Measurements from ENCODE around the gene NANP. TPM values are rescaled to one million over a fixed set of nuclear protein-coding genes. Genes with fewer than 3 reads are reported as not detected.
"Not testable (repeated sequence)": the region's sequence is repeated elsewhere in the genome, so short reads cannot be mapped to it uniquely, and the experiment has no call there.

The NANP gene
- total and polyA plus RNA-seq, 10 of the 15 experiments (the other 5 are each of a cell fraction or from before 2014, with no cell fraction given) = 4.2 to 6.7 (median 4.9) TPM

DNA sequence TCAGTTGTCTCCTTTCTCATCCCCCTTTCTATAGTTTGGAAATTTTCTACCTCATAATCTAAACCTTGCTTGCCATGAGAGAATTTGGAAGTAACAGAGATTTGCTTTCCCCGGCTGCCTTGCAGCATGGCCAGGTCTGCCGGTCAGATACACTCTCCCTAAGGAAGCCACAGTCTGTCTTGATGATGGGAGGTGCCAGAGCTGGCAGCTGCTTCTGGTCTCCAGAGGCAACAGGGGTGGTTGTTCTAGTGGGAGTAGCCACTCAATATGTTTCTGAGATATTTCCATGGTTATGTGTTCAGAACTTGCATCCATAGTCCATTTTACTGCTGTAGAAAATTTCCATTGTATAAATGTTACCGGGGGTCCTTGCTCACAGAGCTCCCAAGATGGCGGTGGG, 33.0 kb downstream of the NANP start:
- POLR2A ChIA-PET; SMC1A ChIA-PET (ENCODE audit: uncharacterized antibody, unreplicated experiment); FAIRE-seq: not testable (repeated sequence)

DNA sequence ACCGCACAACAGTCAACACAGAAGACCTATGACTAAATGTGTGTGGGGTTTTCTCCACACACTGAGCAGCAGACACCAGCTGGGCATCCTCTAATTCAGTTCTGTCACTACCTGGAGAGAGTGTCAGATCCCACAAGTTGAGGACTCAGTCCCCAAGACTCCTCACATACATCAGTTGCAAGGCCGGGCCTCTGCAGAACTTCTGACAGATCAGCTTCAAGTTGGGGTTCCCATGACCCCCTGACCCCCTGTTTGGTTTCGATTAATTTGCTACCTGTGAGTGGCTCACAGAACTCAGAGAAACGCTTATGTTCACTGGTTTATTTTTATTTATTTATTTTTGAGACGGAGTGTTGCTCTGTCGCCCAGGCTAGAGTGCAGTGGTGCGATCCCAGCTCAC, 35.3 kb downstream of the NANP start:
- POLR2A ChIA-PET = no interaction called here
- RAD21 ChIA-PET (ENCODE audit: unreplicated experiment) = no interaction called here
- FAIRE-seq = no peak

More for the DNA sequence above, 33.0 kb downstream of the NANP start:
- CTCF ChIA-PET; H3K9me3 ChIP-seq (replicated peaks; ENCODE audit: control insufficient read depth, insufficient read depth, low read length); H4K20me1 ChIP-seq (ENCODE audit: control insufficient read depth, insufficient read depth); H3K79me2 ChIP-seq (ENCODE audit: control insufficient read depth, insufficient read depth, low read length); H3K27ac ChIP-seq (ENCODE audit: control insufficient read depth, insufficient read depth); intact Hi-C loops (cut with micrococcal nuclease; ENCODE audit: unreplicated experiment); H2AFZ ChIP-seq (ENCODE audit: control insufficient read depth, low read depth, low read length); H3K27me3 ChIP-seq (replicated peaks in 1 of 2; ENCODE audit: control insufficient read depth in 2 of 2, insufficient read depth in 2 of 2, low read length in 1 of 2); RAD21 ChIA-PET (ENCODE audit: unreplicated experiment); H3K4me3 ChIP-seq; H3K4me2 ChIP-seq (ENCODE audit: control insufficient read depth, insufficient read depth); H3K36me3 ChIP-seq (ENCODE audit: control insufficient read depth in 2 of 2, insufficient read depth in 2 of 2, low read length in 1 of 2); in situ Hi-C loops (cut with MboI); H3K4me1 ChIP-seq (ENCODE audit: control insufficient read depth, insufficient read depth, low read length); H3K9ac ChIP-seq (ENCODE audit: control insufficient read depth, insufficient read depth, low read length); ATAC-seq; DNase-seq (ENCODE audit: low read depth, low spot score); BruUV-seq (replicated peaks): not testable (repeated sequence)
- 74% methylated on average over 4 of the region's 4 CpGs for WGBS (ENCODE audit: insufficient coverage, insufficient replicate concordance, low lambda C conversion rate, missing lambda C conversion rate)

More for the DNA sequence above, 35.3 kb downstream of the NANP start:
- no peaks in the 10 kb centered on the region for H3K79me2 ChIP-seq (ENCODE audit: control insufficient read depth, insufficient read depth, low read length)
- WGBS (ENCODE audit: insufficient coverage, insufficient replicate concordance, low lambda C conversion rate, missing lambda C conversion rate) = 63% methylated on average over 7 of the region's 7 CpGs
- no peaks in the 10 kb centered on the region; a peak in 1 of 4 replicates for H3K27me3 ChIP-seq (replicated peaks in 1 of 2; ENCODE audit: control insufficient read depth in 2 of 2, insufficient read depth in 2 of 2, low read length in 1 of 2)
- no peak overlapping the region for H3K4me3 ChIP-seq
- no peak overlapping the region for H2AFZ ChIP-seq (ENCODE audit: control insufficient read depth, low read depth, low read length)
- no TSS peak for BruUV-seq (replicated peaks)
- H3K9ac ChIP-seq (ENCODE audit: control insufficient read depth, insufficient read depth, low read length) = no peak overlapping the region
- no peaks in the 10 kb centered on the region for H3K36me3 ChIP-seq (ENCODE audit: control insufficient read depth in 2 of 2, insufficient read depth in 2 of 2, low read length in 1 of 2)
- DNase-seq (ENCODE audit: low read depth, low spot score) = no peak
- in situ Hi-C loops (cut with MboI) (no loop called here), intact Hi-C loops (cut with micrococcal nuclease; ENCODE audit: unreplicated experiment) (no loop called here)
- H3K9me3 ChIP-seq (replicated peaks; ENCODE audit: control insufficient read depth, insufficient read depth, low read length) = no peaks in the 10 kb centered on the region; the same call in 2 of the 3 replicates
- CTCF ChIA-PET = no interaction called here
- ATAC-seq = no peak
- H3K27ac ChIP-seq (ENCODE audit: control insufficient read depth, insufficient read depth) = no peak overlapping the region
- H3K4me2 ChIP-seq (ENCODE audit: control insufficient read depth, insufficient read depth) = no peak overlapping the region
- SMC1A ChIA-PET (ENCODE audit: uncharacterized antibody, unreplicated experiment) = no interaction called here
- TF ChIP-seq, protein P1, sequence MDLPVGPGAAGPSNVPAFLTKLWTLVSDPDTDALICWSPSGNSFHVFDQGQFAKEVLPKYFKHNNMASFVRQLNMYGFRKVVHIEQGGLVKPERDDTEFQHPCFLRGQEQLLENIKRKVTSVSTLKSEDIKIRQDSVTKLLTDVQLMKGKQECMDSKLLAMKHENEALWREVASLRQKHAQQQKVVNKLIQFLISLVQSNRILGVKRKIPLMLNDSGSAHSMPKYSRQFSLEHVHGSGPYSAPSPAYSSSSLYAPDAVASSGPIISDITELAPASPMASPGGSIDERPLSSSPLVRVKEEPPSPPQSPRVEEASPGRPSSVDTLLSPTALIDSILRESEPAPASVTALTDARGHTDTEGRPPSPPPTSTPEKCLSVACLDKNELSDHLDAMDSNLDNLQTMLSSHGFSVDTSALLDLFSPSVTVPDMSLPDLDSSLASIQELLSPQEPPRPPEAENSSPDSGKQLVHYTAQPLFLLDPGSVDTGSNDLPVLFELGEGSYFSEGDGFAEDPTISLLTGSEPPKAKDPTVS (IDR thresholded peaks at IDR 0.05; ENCODE audit: low read depth, low read length) = no peak
- TF ChIP-seq, protein P2, sequence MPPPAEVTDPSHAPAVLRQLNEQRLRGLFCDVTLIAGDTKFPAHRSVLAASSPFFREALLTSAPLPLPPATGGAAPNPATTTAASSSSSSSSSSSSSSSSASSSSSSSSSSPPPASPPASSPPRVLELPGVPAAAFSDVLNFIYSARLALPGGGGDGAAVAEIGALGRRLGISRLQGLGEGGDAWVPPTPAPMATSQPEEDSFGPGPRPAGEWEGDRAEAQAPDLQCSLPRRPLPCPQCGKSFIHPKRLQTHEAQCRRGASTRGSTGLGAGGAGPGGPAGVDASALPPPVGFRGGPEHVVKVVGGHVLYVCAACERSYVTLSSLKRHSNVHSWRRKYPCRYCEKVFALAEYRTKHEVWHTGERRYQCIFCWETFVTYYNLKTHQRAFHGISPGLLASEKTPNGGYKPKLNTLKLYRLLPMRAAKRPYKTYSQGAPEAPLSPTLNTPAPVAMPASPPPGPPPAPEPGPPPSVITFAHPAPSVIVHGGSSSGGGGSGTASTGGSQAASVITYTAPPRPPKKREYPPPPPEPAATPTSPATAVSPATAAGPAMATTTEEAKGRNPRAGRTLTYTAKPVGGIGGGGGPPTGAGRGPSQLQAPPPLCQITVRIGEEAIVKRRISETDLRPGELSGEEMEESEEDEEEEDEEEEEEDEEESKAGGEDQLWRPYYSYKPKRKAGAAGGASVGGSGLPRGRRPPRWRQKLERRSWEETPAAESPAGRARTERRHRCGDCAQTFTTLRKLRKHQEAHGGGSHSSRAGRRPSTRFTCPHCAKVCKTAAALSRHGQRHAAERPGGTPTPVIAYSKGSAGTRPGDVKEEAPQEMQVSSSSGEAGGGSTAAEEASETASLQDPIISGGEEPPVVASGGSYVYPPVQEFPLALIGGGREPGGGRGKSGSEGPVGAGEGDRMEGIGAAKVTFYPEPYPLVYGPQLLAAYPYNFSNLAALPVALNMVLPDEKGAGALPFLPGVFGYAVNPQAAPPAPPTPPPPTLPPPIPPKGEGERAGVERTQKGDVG (CRISPR knock-in tag; IDR thresholded peaks at IDR 0.05) = no peak
- TF ChIP-seq KAT2A (conservative IDR thresholded peaks at IDR 0.05; ENCODE audit: control insufficient read depth, low read depth, low read length) (no peak), ZSCAN29 (IDR thresholded peaks at IDR 0.05) (no peak)
- TF ChIP-seq, protein P3, sequence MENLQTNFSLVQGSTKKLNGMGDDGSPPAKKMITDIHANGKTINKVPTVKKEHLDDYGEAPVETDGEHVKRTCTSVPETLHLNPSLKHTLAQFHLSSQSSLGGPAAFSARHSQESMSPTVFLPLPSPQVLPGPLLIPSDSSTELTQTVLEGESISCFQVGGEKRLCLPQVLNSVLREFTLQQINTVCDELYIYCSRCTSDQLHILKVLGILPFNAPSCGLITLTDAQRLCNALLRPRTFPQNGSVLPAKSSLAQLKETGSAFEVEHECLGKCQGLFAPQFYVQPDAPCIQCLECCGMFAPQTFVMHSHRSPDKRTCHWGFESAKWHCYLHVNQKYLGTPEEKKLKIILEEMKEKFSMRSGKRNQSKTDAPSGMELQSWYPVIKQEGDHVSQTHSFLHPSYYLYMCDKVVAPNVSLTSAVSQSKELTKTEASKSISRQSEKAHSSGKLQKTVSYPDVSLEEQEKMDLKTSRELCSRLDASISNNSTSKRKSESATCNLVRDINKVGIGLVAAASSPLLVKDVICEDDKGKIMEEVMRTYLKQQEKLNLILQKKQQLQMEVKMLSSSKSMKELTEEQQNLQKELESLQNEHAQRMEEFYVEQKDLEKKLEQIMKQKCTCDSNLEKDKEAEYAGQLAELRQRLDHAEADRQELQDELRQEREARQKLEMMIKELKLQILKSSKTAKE (IDR thresholded peaks at IDR 0.05; ENCODE audit: low read depth, poor library complexity, severe bottlenecking) = no peak
- no peaks in the 10 kb centered on the region for H3K4me1 ChIP-seq (ENCODE audit: control insufficient read depth, insufficient read depth, low read length)
- H4K20me1 ChIP-seq (ENCODE audit: control insufficient read depth, insufficient read depth) = no peaks in the 10 kb centered on the region

All from GM12878 (cell line).